Natural killer cell (primary cell): ENCODE data around the gene SMIM44. TPM values are rescaled to one million over a fixed set of nuclear protein-coding genes. Genes with fewer than 3 reads are reported as not detected.

Experiments used
- ATAC-seq, 3 donors: fragments of 150-1000 bp in 2 of 3; fragments of 200-7000 bp in 1 of 3; cut with Tn5 transposase; 1 replicate in 1 of 3; 2 replicates in 2 of 3; pipeline ENCODE4 v1.10.0; 2021; ENCODE audit warnings: mild to moderate bottlenecking in 2 of 3, moderate library complexity in 2 of 3
- DNase-seq, 2 donors: peaks; one replicate each; pipeline versions ENCODE4 v3.0.0 to v3.0.0-alpha.2; 2013 to 2021; ENCODE audit warnings: mixed read lengths in 1 of 2
- H3K27ac ChIP-seq: one replicate; pipeline ENCODE4 v1.5.1; 2013; ENCODE audit warnings: mild to moderate bottlenecking, low read length
- H3K27me3 ChIP-seq: one replicate; pipeline ENCODE4 v1.6.1; 2013; ENCODE audit warnings: low read length; ENCODE audit not compliant: control insufficient read depth, insufficient read depth
- H3K36me3 ChIP-seq: one replicate; pipeline ENCODE4 v1.6.1; 2013; ENCODE audit warnings: low read length; ENCODE audit not compliant: control insufficient read depth, insufficient read depth
- H3K4me1 ChIP-seq: one replicate; pipeline ENCODE4 v1.6.1; 2013; ENCODE audit warnings: low read length; ENCODE audit not compliant: control insufficient read depth, insufficient read depth
- H3K4me3 ChIP-seq: one replicate; pipeline ENCODE4 v1.5.1; 2013; ENCODE audit warnings: low read length
- H3K9me3 ChIP-seq: one replicate; pipeline ENCODE4 v1.6.1; 2013; ENCODE audit warnings: low read length; ENCODE audit not compliant: control insufficient read depth, insufficient read depth
- H3K27ac Mint-ChIP-seq, 2 donors: one replicate each; pipeline ENCODE4 v1.8.0; 2022; ENCODE audit warnings: mild to moderate bottlenecking in 2 of 2, mixed read lengths in 2 of 2, moderate library complexity in 1 of 2
- H3K27me3 Mint-ChIP-seq, 2 donors: one replicate each; pipeline ENCODE4 v1.8.0; 2022; ENCODE audit warnings: low read depth in 2 of 2, mixed read lengths in 2 of 2
- H3K36me3 Mint-ChIP-seq: one replicate; pipeline ENCODE4 v1.8.0; 2022; ENCODE audit warnings: mixed read lengths
- H3K4me1 Mint-ChIP-seq, 2 donors: one replicate each; pipeline ENCODE4 v1.8.0; 2022; ENCODE audit warnings: mixed read lengths in 2 of 2
- H3K4me3 Mint-ChIP-seq: one replicate; pipeline ENCODE4 v1.8.0; 2022; ENCODE audit warnings: mild to moderate bottlenecking, moderate library complexity, mixed read lengths
- H3K9me3 Mint-ChIP-seq, 2 donors: one replicate each; pipeline ENCODE4 v1.8.0; 2022; ENCODE audit warnings: mixed read lengths in 2 of 2
- WGBS: methylation state at CpG from one replicate; pipeline ENCODE4 v1.1.7; 2013; ENCODE audit warnings: missing lambda C conversion rate; ENCODE audit not compliant: insufficient coverage; 5-methylcytosine and 5-hydroxymethylcytosine counted together
- intact Hi-C: fragments of 100-400 bp; cut with micrococcal nuclease; formaldehyde crosslinking; loops from one replicate; pipeline ENCODE4 v1.14.2; 2022
- total RNA-seq, 4 donors: library from RNA; stranded (reverse); fragments of 120-200 nt in 1 of 4; gene quantifications; one replicate each; pipeline versions ENCODE4 v1.2.3 to v1.2.4, GENCODE V29; 2013 to 2022
- TF ChIP-seq, protein P1 (sequence below): fragments of 200-600 bp; IDR thresholded peaks from one replicate; pipeline ENCODE4 v1.8.0; 2022; ENCODE audit warnings: antibody characterized with exemption

The SMIM44 gene
- total RNA-seq, 3 donors from 2014 or later (not counting 1 experiment from before 2014, with no cell fraction given) = not detected

- no peak overlapping the region for H3K27ac Mint-ChIP-seq
- intact Hi-C loops = no loop called here
- DNase-seq (no peak), ATAC-seq (no peak)
- H3K36me3 ChIP-seq = no peaks in the 10 kb centered on the region
- no peak overlapping the region for H3K27ac ChIP-seq
- WGBS = 91% methylated on average over 8 of the region's 8 CpGs
- H3K9me3 ChIP-seq = no peaks in the 10 kb centered on the region
- H3K36me3 Mint-ChIP-seq = no peaks in the 10 kb centered on the region
- peaks cover 13% of the 10 kb centered on the region in 2 donors for H3K4me1 Mint-ChIP-seq
- no peaks in the 10 kb centered on the region for H3K27me3 ChIP-seq
- TF ChIP-seq, protein P1, sequence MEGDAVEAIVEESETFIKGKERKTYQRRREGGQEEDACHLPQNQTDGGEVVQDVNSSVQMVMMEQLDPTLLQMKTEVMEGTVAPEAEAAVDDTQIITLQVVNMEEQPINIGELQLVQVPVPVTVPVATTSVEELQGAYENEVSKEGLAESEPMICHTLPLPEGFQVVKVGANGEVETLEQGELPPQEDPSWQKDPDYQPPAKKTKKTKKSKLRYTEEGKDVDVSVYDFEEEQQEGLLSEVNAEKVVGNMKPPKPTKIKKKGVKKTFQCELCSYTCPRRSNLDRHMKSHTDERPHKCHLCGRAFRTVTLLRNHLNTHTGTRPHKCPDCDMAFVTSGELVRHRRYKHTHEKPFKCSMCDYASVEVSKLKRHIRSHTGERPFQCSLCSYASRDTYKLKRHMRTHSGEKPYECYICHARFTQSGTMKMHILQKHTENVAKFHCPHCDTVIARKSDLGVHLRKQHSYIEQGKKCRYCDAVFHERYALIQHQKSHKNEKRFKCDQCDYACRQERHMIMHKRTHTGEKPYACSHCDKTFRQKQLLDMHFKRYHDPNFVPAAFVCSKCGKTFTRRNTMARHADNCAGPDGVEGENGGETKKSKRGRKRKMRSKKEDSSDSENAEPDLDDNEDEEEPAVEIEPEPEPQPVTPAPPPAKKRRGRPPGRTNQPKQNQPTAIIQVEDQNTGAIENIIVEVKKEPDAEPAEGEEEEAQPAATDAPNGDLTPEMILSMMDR = no peak
- no peak overlapping the region for H3K4me3 ChIP-seq
- H3K4me3 Mint-ChIP-seq = no peak overlapping the region
- H3K9me3 Mint-ChIP-seq = no peaks in the 10 kb centered on the region
- no peaks in the 10 kb centered on the region for H3K27me3 Mint-ChIP-seq
- H3K4me1 ChIP-seq = peaks cover 11% of the 10 kb centered on the region
These were observed 9.2 kb downstream of the SMIM44 start for GRCh38 chr19:3474010-3474409.

- Histone ChIP-seq H3K4me3 (no peak overlapping the region), H3K27me3 (no peaks in the 10 kb centered on the region), H3K9me3 (peaks cover 3% of the 10 kb centered on the region), H3K4me1 (no peaks in the 10 kb centered on the region), H3K27ac (no peak overlapping the region), H3K36me3 (no peaks in the 10 kb centered on the region)
- intact Hi-C loops = no loop called here
- ATAC-seq (peak in 1 of 3 donors; percentile 42), DNase-seq (peak; percentile 30 to 61)
- H3K27me3 Mint-ChIP-seq = no peaks in the 10 kb centered on the region
- H3K36me3 Mint-ChIP-seq = no peaks in the 10 kb centered on the region
- no peaks in the 10 kb centered on the region for H3K9me3 Mint-ChIP-seq
- TF ChIP-seq, protein P1 = peak; percentile 54
- H3K4me1 Mint-ChIP-seq = no peaks in the 10 kb centered on the region
- no peak overlapping the region for H3K4me3 Mint-ChIP-seq
- WGBS = 49% methylated on average over 21 of the region's 24 CpGs
- H3K27ac Mint-ChIP-seq = no peak overlapping the region
These were observed 11.1 kb downstream of the SMIM44 start for GRCh38 chr19:3471954-3472655.

- no peak for ATAC-seq
- H3K9me3 ChIP-seq = peaks cover 3% of the 10 kb centered on the region
- H3K4me1 Mint-ChIP-seq = no peaks in the 10 kb centered on the region
- no peaks in the 10 kb centered on the region for H3K36me3 Mint-ChIP-seq
- no peaks in the 10 kb centered on the region for H3K27me3 Mint-ChIP-seq
- 84% methylated on average over 11 of the region's 11 CpGs for WGBS
- no peak overlapping the region for H3K27ac Mint-ChIP-seq
- no peaks in the 10 kb centered on the region for H3K36me3 ChIP-seq
- H3K4me3 Mint-ChIP-seq = no peak overlapping the region
- no peaks in the 10 kb centered on the region for H3K9me3 Mint-ChIP-seq
- H3K4me1 ChIP-seq = no peaks in the 10 kb centered on the region
- H3K27me3 ChIP-seq = no peaks in the 10 kb centered on the region
- TF ChIP-seq, protein P1 = no peak
- no peak overlapping the region for H3K27ac ChIP-seq
- intact Hi-C loops = no loop called here
- DNase-seq = no peak
- no peak overlapping the region for H3K4me3 ChIP-seq
These were observed 12.6 kb downstream of the SMIM44 start for GRCh38 chr19:3470500-3471128.
